Neural cell (in vitro differentiated cells): Measurements from ENCODE around the gene PRR36. TPM values are rescaled to one million over a fixed set of nuclear protein-coding genes. Genes with fewer than 3 reads are reported as not detected.

ENCODE experiments used
- H2AFZ ChIP-seq: fragments of 200-600, 300-800 bp; sonication (generic), shearing (Covaris generic); 2 replicates; pipeline ENCODE4 v1.6.0; 2014; ENCODE audit warnings: low read depth, mild to moderate bottlenecking, antibody characterized with exemption, low read length, moderate library complexity
- H3F3A ChIP-seq: fragments of 200-600 bp; shearing (Covaris generic); 2 replicates; pipeline ENCODE4 v1.6.1; 2016; ENCODE audit warnings: mild to moderate bottlenecking, moderate library complexity, mixed read lengths, antibody characterized with exemption, low read length; ENCODE audit not compliant: insufficient read depth, poor library complexity, severe bottlenecking
- H3K27ac ChIP-seq: fragments of 200-600, 300-800 bp; sonication (generic), shearing (Covaris generic); 2 replicates; pipeline ENCODE4 v1.5.1; 2014; ENCODE audit warnings: mild to moderate bottlenecking, low read length, moderate library complexity
- H3K27me3 ChIP-seq: fragments of 300-800, 200-600 bp; sonication (generic), shearing (Covaris generic); 2 replicates; pipeline ENCODE4 v1.6.0; 2014; ENCODE audit warnings: mild to moderate bottlenecking, low read depth, low read length, moderate library complexity; ENCODE audit not compliant: insufficient read depth
- H3K36me3 ChIP-seq: fragments of 300-800, 200-600 bp; sonication (generic), shearing (Covaris generic); 2 replicates; pipeline ENCODE4 v1.5.1; 2014; ENCODE audit warnings: mild to moderate bottlenecking, antibody characterized with exemption, low read length, moderate library complexity; ENCODE audit not compliant: insufficient read depth
- H3K4me2 ChIP-seq: fragments of 300-800, 200-600 bp; sonication (generic), shearing (Covaris generic); 2 replicates; pipeline ENCODE4 v1.6.0; 2014; ENCODE audit warnings: mild to moderate bottlenecking, low read length
- H3K4me3 ChIP-seq: fragments of 300-800, 200-600 bp; sonication (generic), shearing (Covaris generic); 2 replicates; pipeline ENCODE4 v1.5.1; 2014; ENCODE audit warnings: mild to moderate bottlenecking, low read length, moderate library complexity
- H3K79me2 ChIP-seq: fragments of 200-600 bp; shearing (Covaris generic); replicated peaks from 2 replicates; pipeline ENCODE4 v1.6.0; 2014; ENCODE audit warnings: mild to moderate bottlenecking, low read length, moderate library complexity; ENCODE audit not compliant: insufficient read depth
- H3K9ac ChIP-seq: fragments of 300-800, 200-600 bp; sonication (generic), shearing (Covaris generic); 2 replicates; pipeline ENCODE4 v1.6.1; 2016; ENCODE audit warnings: mild to moderate bottlenecking, low read length, mixed read lengths
- H3K9me2 ChIP-seq: fragments of 200-600 bp; shearing (Covaris generic); 2 replicates; pipeline ENCODE4 v1.6.1; 2016; ENCODE audit warnings: mild to moderate bottlenecking, low read length, mixed read lengths; ENCODE audit not compliant: insufficient read depth
- H3K9me3 ChIP-seq: fragments of 200-600, 300-800 bp; sonication (generic), shearing (Covaris generic); 2 replicates; pipeline ENCODE4 v1.6.1; 2016; ENCODE audit warnings: mild to moderate bottlenecking, mixed run types, low read length, moderate library complexity, mixed read lengths
- H4K20me1 ChIP-seq: fragments of 200-600 bp; shearing (Covaris generic); 2 replicates; pipeline ENCODE4 v1.6.1; 2016; ENCODE audit warnings: mild to moderate bottlenecking, mixed run types; ENCODE audit not compliant: insufficient read depth
- CTCF ChIP-seq: fragments of 450-650 bp; IDR thresholded peaks from 2 replicates; pipeline ENCODE4 v1.5.1; 2014; ENCODE audit warnings: antibody characterized with exemption, mild to moderate bottlenecking, moderate library complexity; ENCODE audit not compliant: poor library complexity, severe bottlenecking
- EP300 ChIP-seq: fragments of 450-650 bp; conservative IDR thresholded peaks from 2 replicates; pipeline ENCODE4 v1.6.1; 2014; ENCODE audit warnings: antibody characterized with exemption, mild to moderate bottlenecking, moderate library complexity; ENCODE audit not compliant: poor library complexity, severe bottlenecking
- EZH2 ChIP-seq: fragments of 200-600, 300-800 bp; shearing (Covaris generic), sonication (generic); IDR thresholded peaks from 2 replicates; pipeline ENCODE4 v1.6.1; 2014; ENCODE audit warnings: antibody characterized with exemption, low read length, borderline replicate concordance, mild to moderate bottlenecking; ENCODE audit not compliant: insufficient read depth, poor library complexity, severe bottlenecking
- POLR2AphosphoS5 ChIP-seq: IDR thresholded peaks from 2 replicates; pipeline ENCODE4 v1.6.1; 2012
- RAD21 ChIP-seq: fragments of 450-650 bp; conservative IDR thresholded peaks from 2 replicates; pipeline ENCODE4 v1.6.1; 2014; ENCODE audit warnings: antibody characterized with exemption, mild to moderate bottlenecking, moderate library complexity
- REST ChIP-seq: IDR thresholded peaks from 2 replicates; pipeline ENCODE4 v1.6.1; 2012; ENCODE audit warnings: borderline replicate concordance
- SMC3 ChIP-seq: fragments of 450-650 bp; conservative IDR thresholded peaks from 2 replicates; pipeline ENCODE4 v1.6.1; 2014; ENCODE audit warnings: antibody characterized with exemption, mild to moderate bottlenecking, moderate library complexity; ENCODE audit not compliant: poor library complexity
- TAF1 ChIP-seq: IDR thresholded peaks from 2 replicates; pipeline ENCODE4 v1.6.1; 2012; ENCODE audit warnings: low read depth
- polyA plus RNA-seq: library from polyadenylated mRNA; depleted of rRNA; stranded (reverse); fragments of >200 nt; gene quantifications from 2 replicates; pipeline ENCODE4 v1.2.3, GENCODE V29; 2014

PRR36 gene
- polyA plus RNA-seq, 1 donor from 2014 or later: 2.5 TPM

- no peak overlapping the region for H3K9ac ChIP-seq
- H3K27me3 ChIP-seq: peaks cover 32% of the 10 kb centered on the region
Measured at GRCh38 chr19:7912144-7912696, 38.0 kb upstream of the PRR36 start.

GRCh38 chr19:7911508-7912143 lies 37.4 kb upstream of the PRR36 start:
- Histone ChIP-seq H3K27me3 (peaks cover 27% of the 10 kb centered on the region), H3K4me2 (no peak overlapping the region), H3K4me3 (no peak overlapping the region), H3K79me2 (no peaks in the 10 kb centered on the region), H2AFZ (no peak overlapping the region), H3K9me3 (no peaks in the 10 kb centered on the region), H3F3A (no peaks in the 10 kb centered on the region), H3K9ac (no peak overlapping the region), H3K27ac (no peak overlapping the region), H3K36me3 (no peaks in the 10 kb centered on the region), H3K9me2 (no peaks in the 10 kb centered on the region), H4K20me1 (no peaks in the 10 kb centered on the region)
- TF ChIP-seq CTCF: no peak

More at GRCh38 chr19:7912144-7912696, 38.0 kb upstream of the PRR36 start:
- no peaks in the 10 kb centered on the region for H3K36me3 ChIP-seq
- H4K20me1 ChIP-seq: no peaks in the 10 kb centered on the region
- H3K79me2 ChIP-seq: no peaks in the 10 kb centered on the region
- no peaks in the 10 kb centered on the region for H3F3A ChIP-seq
- no peak overlapping the region for H3K27ac ChIP-seq
- H3K4me3 ChIP-seq: no peak overlapping the region
- H3K9me2 ChIP-seq: no peaks in the 10 kb centered on the region
- no peak overlapping the region for H2AFZ ChIP-seq
- no peak overlapping the region for H3K4me2 ChIP-seq
- no peaks in the 10 kb centered on the region for H3K9me3 ChIP-seq
- TF ChIP-seq CTCF: no peak
- no peak for TF ChIP-seq TAF1
- TF ChIP-seq SMC3: no peak
- TF ChIP-seq REST: no peak
- no peak for TF ChIP-seq RAD21
- TF ChIP-seq EP300: no peak
- no peak for TF ChIP-seq POLR2AphosphoS5
- TF ChIP-seq EZH2: no peak
